ENCODE data around the gene EPS15.

GRCh38 chr1:51497340-51497739 is 21.7 kb downstream of the EPS15 start:
- TF ChIP-seq, protein P1, sequence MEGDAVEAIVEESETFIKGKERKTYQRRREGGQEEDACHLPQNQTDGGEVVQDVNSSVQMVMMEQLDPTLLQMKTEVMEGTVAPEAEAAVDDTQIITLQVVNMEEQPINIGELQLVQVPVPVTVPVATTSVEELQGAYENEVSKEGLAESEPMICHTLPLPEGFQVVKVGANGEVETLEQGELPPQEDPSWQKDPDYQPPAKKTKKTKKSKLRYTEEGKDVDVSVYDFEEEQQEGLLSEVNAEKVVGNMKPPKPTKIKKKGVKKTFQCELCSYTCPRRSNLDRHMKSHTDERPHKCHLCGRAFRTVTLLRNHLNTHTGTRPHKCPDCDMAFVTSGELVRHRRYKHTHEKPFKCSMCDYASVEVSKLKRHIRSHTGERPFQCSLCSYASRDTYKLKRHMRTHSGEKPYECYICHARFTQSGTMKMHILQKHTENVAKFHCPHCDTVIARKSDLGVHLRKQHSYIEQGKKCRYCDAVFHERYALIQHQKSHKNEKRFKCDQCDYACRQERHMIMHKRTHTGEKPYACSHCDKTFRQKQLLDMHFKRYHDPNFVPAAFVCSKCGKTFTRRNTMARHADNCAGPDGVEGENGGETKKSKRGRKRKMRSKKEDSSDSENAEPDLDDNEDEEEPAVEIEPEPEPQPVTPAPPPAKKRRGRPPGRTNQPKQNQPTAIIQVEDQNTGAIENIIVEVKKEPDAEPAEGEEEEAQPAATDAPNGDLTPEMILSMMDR (IDR thresholded peaks at IDR 0.05 in 8 of 11, conservative IDR thresholded peaks at IDR 0.05 in 3 of 11) = no peak
- TF ChIP-seq POLR2A (IDR thresholded peaks at IDR 0.05) = no peak
- TF ChIP-seq POLR2AphosphoS5 (IDR thresholded peaks at IDR 0.05) = no peak

All from spleen (tissue), 7 donors.